Hematopoietic multipotent progenitor cell treated with erythropoietin and hydrocortisone succinate and interleukin-3 and kit ligand, for 4 days (in vitro differentiated cells): Measurements from ENCODE around the gene ZDHHC8.

Experiments used
- DNase-seq: peaks from one replicate; pipeline ENCODE4 v3.0.0-alpha.2; 2015

The ZDHHC8 gene

DNA sequence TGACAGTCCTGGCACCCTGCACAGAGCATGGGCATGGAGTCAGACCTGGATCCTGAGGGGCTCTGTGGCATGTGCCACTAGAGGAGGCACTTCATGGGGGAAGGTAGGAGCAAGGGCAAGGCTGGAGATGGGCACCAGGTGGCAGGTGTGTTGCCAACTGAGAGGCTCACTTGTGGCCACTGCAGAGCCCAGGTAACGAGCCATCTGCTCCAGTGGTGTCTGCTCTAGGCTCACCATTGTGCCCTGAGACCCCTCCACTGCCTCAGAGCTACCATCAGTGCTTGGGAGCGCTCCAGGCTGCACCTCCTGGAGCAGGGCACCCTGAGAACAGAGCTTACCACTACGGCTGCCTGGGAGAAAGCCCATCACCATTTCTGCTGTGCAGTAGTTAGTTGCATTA, 1.3 kb upstream of the ZDHHC8 start:
- DNase-seq = peak; percentile 20

- DNase-seq = peak; percentile 89
These were observed 640 bp upstream of the ZDHHC8 start for GRCh38 chr22:20130731-20131596.

- DNase-seq = peak; percentile 37
These were observed 468 bp downstream of the ZDHHC8 start for GRCh38 chr22:20131859-20132685.

- no peak for DNase-seq
These were observed 1.2 kb downstream of the ZDHHC8 start for GRCh38 chr22:20132686-20133246.

GRCh38 chr22:20133930-20134549, 2.4 kb downstream of the ZDHHC8 start:
- no peak for DNase-seq

DNA sequence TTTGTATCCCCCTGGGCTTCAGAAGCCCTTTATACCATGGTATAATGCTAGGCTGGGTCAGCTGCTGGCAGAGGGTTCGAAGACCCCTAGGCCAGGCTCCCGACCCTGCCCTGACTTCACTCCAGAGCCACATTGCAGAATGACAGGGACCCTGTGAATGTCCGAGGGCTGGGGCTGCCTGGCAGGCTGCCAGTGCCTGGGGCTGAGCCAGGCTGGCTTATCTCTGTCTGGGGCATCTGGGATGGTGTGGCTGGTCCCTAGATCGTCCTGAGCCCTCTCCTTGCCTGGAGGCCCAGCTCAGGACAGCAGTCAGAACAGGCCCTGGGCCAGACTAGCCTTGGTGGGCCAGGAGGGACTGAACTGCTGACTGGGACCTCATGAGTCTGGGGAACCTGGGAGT, 3.7 kb downstream of the ZDHHC8 start:
- peak; percentile 25 for DNase-seq

- DNase-seq = peak; percentile 55
These were observed 4.4 kb downstream of the ZDHHC8 start for GRCh38 chr22:20135806-20136602.

- DNase-seq = no peak
These were observed 4.9 kb downstream of the ZDHHC8 start for GRCh38 chr22:20136603-20136873.

GRCh38 chr22:20137113-20137512, 5.5 kb downstream of the ZDHHC8 start:
- DNase-seq = no peak

- DNase-seq = peak; percentile 39
These were observed 6.2 kb downstream of the ZDHHC8 start for GRCh38 chr22:20137671-20138416.

- DNase-seq = no peak
These were observed 6.8 kb downstream of the ZDHHC8 start for GRCh38 chr22:20138417-20138738.

GRCh38 chr22:20138868-20139267, 7.3 kb downstream of the ZDHHC8 start:
- no peak for DNase-seq

- no peak for DNase-seq
These were observed 7.9 kb downstream of the ZDHHC8 start for GRCh38 chr22:20139391-20140106.

- no peak for DNase-seq
These were observed 8.5 kb downstream of the ZDHHC8 start for GRCh38 chr22:20140107-20140445.

- DNase-seq = no peak
These were observed 8.9 kb downstream of the ZDHHC8 start for GRCh38 chr22:20140521-20140964.

- DNase-seq = no peak
These were observed 9.8 kb downstream of the ZDHHC8 start for GRCh38 chr22:20141186-20142077.

DNA sequence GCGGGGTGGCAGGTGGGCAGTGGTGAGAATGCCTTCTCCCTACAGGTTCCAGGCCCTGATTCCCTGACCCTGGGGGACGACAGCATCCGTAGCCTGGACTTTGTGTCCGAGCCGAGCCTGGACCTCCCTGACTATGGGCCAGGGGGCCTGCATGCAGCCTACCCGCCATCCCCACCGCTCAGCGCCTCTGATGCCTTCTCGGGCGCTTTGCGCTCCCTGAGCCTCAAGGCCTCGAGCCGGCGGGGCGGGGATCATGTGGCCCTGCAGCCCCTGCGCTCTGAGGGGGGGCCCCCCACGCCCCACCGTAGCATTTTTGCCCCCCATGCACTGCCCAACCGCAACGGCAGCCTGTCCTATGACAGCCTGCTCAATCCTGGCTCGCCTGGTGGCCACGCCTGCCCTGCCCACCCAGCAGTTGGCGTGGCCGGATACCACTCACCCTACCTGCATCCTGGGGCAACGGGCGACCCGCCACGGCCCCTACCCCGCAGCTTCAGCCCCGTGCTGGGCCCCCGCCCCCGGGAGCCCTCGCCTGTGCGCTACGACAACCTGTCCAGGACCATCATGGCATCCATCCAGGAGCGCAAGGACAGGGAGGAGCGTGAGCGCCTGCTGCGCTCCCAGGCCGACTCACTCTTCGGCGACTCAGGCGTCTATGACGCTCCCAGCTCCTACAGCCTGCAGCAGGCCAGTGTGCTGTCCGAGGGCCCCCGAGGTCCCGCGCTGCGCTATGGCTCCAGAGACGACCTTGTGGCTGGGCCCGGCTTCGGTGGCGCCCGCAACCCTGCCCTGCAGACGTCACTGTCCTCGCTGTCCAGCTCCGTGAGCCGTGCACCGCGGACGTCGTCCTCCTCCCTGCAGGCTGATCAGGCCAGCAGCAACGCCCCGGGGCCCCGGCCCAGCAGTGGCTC, 11.4 kb downstream of the ZDHHC8 start:
- DNase-seq = no peak

GRCh38 chr22:20143883-20144665, 12.5 kb downstream of the ZDHHC8 start:
- no peak for DNase-seq
